Effector memory CD4-positive, alpha-beta T cell (primary cell): ENCODE data around the gene PSMC1.
"Not testable (repeated sequence)": the region's sequence is repeated elsewhere in the genome, so short reads cannot be mapped to it uniquely, and the experiment has no call there.

Experiments
- DNase-seq, 3 donors: peaks; one replicate each; pipeline ENCODE4 v3.0.0-alpha.2; 2020
- H3K27ac ChIP-seq: 2 replicates; pipeline ENCODE4 v1.7.0; 2013; ENCODE audit warnings: mild to moderate bottlenecking, low read length, moderate library complexity; ENCODE audit not compliant: insufficient read depth, poor library complexity, severe bottlenecking
- H3K27me3 ChIP-seq: replicated peaks from 2 replicates; pipeline ENCODE4 v1.7.0; 2013; ENCODE audit warnings: mild to moderate bottlenecking, low read length; ENCODE audit not compliant: insufficient read depth, control insufficient read depth, poor library complexity, severe bottlenecking
- H3K36me3 ChIP-seq: 2 replicates; pipeline ENCODE4 v1.7.0; 2013; ENCODE audit warnings: mild to moderate bottlenecking, low read length, moderate library complexity; ENCODE audit not compliant: control insufficient read depth, insufficient read depth
- H3K4me1 ChIP-seq: 2 replicates; pipeline ENCODE4 v1.7.0; 2013; ENCODE audit warnings: low read length, mild to moderate bottlenecking; ENCODE audit not compliant: control insufficient read depth, insufficient read depth, poor library complexity, severe bottlenecking
- H3K4me3 ChIP-seq: 2 replicates; pipeline ENCODE4 v1.7.0; 2013; ENCODE audit warnings: low read length, low read depth, mild to moderate bottlenecking; ENCODE audit not compliant: insufficient read depth, poor library complexity, severe bottlenecking
- H3K9me3 ChIP-seq: 2 replicates; pipeline ENCODE4 v1.7.0; 2013; ENCODE audit warnings: mild to moderate bottlenecking, low read length, moderate library complexity; ENCODE audit not compliant: control insufficient read depth
- total RNA-seq, 3 donors: gene quantifications; one replicate each; lab custom pipeline; 2026; lab: John Stamatoyannopoulos, UW

PSMC1 gene
- 33.9 to 54.6 (median 53.1) reads per million in 3 donors for total RNA-seq

DNA sequence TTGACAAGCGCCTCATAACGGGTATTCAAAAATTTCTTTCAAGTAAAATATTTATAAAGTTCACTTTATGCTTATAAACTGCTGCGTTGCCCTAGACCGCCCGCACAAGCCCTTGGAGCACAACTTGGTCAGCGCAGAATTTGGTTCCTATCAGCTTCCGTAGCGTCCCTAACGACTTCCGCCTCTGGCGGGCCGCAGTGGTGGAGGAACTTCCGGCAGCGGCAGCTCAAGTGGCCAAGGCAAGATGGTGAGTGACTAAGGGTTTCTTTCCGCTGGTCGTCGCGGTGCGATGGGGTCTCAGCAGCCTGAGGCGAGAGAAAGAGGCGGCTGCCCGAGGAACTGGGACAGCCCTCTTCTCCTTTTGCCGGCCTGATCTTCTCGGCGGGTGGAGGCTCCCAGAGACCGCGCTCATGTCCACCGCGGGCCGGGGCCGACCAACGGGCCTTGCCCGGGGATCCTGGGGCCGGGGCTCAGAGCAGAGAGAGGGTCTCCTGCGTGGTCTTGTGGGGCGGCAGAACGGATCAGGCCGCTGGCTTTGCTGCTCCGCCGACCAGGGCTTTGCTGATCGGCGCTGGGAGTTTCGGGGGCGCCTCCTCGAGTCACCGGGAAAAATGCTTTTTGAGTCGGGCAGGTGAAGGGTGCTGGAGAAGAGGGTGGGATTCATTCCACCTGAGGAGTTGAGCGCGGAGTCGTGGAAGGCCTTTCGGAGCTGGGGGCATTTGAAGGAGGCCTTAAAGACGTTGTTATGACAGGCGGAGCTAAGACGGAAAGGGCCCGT lies at the start of gene PSMC1:
TSS of gene PSMC1 (plus strand) at position 200 of the 778 bp plus-strand sequence. CDS start at position 245, 45 bp downstream.
- Histone ChIP-seq H3K27me3 (no peaks in the 10 kb centered on the region), H3K4me1 (peaks cover 13% of the 10 kb centered on the region), H3K27ac (peak within 1 kb of the TSS; percentile 80), H3K9me3 (no peaks in the 10 kb centered on the region), H3K36me3 (peaks cover 26% of the 10 kb centered on the region), H3K4me3 (peak within 1 kb of the TSS; percentile 93)
- peak; percentile 69 to 81 (median 71) for DNase-seq

GRCh38 chr14:90213099-90213748 lies 43.1 kb upstream of the PSMC1 start:
- no peak overlapping the region for H3K4me3 ChIP-seq
- peaks cover 1% of the 10 kb centered on the region for H3K27me3 ChIP-seq
- no peaks in the 10 kb centered on the region for H3K4me1 ChIP-seq
- no peak for DNase-seq
- H3K27ac ChIP-seq, result no peak overlapping the region
- no peaks in the 10 kb centered on the region for H3K36me3 ChIP-seq
- H3K9me3 ChIP-seq, result no peaks in the 10 kb centered on the region

- H3K27me3 ChIP-seq, result no peaks in the 10 kb centered on the region
- H3K36me3 ChIP-seq, result no peaks in the 10 kb centered on the region
- H3K4me1 ChIP-seq, result no peaks in the 10 kb centered on the region
- no peaks in the 10 kb centered on the region for H3K9me3 ChIP-seq
- H3K4me3 ChIP-seq, result no peak overlapping the region
- H3K27ac ChIP-seq, result no peak overlapping the region
- DNase-seq, result no peak
Observed at GRCh38 chr14:90228478-90228877, 27.9 kb upstream of the PSMC1 start.

DNA sequence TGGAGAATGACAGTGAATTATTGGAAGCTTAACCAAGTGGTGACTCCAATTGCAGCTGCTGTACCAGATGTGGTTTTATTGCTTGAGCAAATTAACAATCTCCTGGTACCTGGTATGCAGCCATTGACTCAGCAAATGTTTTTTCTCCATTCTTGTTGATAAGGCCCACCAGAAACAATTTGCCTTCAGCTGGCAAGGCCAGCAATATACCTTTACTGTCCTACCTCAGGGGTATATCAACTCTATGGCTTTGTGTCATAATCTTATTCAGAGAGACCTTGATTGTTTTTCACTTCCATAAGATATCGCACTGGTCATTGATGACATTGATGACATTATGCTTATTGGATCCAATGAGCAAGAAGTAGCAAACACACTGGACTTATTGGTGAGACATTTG lies 26.4 kb upstream of the PSMC1 start:
- not testable (repeated sequence) for H3K36me3 ChIP-seq, H3K9me3 ChIP-seq, DNase-seq, H3K27me3 ChIP-seq, H3K27ac ChIP-seq, H3K4me1 ChIP-seq, H3K4me3 ChIP-seq

DNA sequence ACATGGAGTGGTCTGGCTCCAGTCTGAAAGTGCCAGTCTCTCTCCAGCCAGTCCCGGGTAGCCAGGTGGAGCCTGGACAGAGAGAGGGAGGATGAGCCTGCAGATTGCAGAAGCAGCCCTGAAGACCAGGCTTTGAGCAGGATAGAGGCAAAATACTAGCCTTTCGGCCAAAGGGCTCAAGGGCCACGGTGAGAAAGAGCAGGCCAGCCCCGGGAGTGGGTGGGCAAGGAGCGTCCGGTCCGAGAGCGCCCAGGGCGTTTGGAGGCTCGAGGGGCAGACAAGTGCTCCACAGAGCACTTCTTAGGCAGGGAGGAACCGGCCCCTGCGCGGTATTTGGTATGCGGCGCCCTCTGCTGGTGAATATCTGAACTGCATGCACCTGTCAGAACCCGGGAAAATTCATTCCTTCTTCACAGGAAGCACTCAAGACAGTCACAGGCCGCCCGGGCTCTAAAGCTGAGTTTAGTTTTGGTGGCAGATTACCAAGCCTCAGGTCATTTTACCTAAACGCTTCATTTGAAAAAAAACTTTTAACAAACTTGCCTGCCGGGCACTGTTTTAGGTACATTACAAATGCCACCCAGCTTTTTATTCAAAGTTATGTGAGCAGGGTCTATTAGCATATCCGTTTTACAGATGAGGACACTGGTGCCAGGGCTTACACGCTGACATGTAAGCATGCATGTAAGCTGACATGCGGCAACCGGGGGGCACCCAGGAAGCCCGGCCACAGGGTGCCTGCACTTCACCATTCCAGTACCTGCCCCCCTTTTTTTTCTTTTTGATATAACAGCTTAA lies 21.0 kb upstream of the PSMC1 start:
- peaks cover 24% of the 10 kb centered on the region for H3K9me3 ChIP-seq
- H3K4me1 ChIP-seq, result no peaks in the 10 kb centered on the region
- DNase-seq, result peak; percentile 19 to 38 (median 20)
- peaks cover 6% of the 10 kb centered on the region for H3K27me3 ChIP-seq
- H3K27ac ChIP-seq, result no peak overlapping the region
- no peak overlapping the region for H3K4me3 ChIP-seq
- H3K36me3 ChIP-seq, result no peaks in the 10 kb centered on the region

DNA sequence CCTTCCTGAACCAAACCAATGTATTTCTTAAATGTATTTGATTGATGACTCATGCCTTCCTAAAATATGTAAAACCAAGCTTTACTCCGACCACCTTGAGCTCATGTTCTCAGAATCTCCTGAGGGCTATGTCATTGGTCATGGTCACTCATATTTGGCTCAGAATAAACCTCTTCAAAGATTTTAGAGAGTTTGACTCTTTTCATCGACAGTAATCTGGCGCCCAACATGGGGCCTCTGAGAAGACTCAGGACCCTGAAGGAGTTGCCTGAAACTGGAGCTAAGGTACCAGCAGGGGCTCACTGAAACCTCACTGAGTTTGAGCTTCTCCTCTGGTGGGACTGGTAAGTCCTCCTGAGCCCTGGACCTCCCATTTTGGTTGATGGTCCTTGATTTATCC lies 17.2 kb upstream of the PSMC1 start:
- no peak overlapping the region for H3K4me3 ChIP-seq
- no peak overlapping the region for H3K27ac ChIP-seq
- DNase-seq, result no peak
- H3K9me3 ChIP-seq, result peaks cover 24% of the 10 kb centered on the region
- peaks cover 6% of the 10 kb centered on the region for H3K27me3 ChIP-seq
- H3K36me3 ChIP-seq, result no peaks in the 10 kb centered on the region
- H3K4me1 ChIP-seq, result no peaks in the 10 kb centered on the region

DNA sequence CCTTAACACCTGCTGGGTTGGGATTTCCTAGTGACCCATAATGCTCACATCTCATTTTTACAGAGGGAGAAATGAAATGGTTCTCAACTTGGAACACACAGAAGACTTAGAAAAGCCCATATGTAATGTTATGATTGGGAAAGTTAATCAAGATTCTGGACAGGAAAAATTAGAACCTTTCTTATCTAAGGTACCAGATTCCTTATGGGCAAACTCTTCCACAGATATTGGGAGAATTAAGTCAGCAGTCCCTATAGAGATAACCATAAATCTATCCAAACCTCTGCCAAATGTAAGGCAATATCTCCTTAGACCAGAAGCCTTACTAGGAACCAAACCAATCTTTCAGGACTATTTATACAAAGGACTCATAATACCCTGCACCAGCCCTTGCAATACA lies 13.9 kb upstream of the PSMC1 start:
- H3K36me3 ChIP-seq, result no peaks in the 10 kb centered on the region
- no peak overlapping the region for H3K4me3 ChIP-seq
- no peaks in the 10 kb centered on the region for H3K4me1 ChIP-seq
- no peaks in the 10 kb centered on the region for H3K27me3 ChIP-seq
- H3K27ac ChIP-seq, result no peak overlapping the region
- no peak for DNase-seq
- H3K9me3 ChIP-seq, result peaks cover 20% of the 10 kb centered on the region

GRCh38 chr14:90246936-90247335 lies 9.4 kb upstream of the PSMC1 start:
- Histone ChIP-seq H3K36me3 (no peaks in the 10 kb centered on the region), H3K4me3 (no peak overlapping the region), H3K27ac (no peak overlapping the region), H3K27me3 (no peaks in the 10 kb centered on the region), H3K4me1 (no peaks in the 10 kb centered on the region), H3K9me3 (no peaks in the 10 kb centered on the region)
- no peak for DNase-seq

DNA sequence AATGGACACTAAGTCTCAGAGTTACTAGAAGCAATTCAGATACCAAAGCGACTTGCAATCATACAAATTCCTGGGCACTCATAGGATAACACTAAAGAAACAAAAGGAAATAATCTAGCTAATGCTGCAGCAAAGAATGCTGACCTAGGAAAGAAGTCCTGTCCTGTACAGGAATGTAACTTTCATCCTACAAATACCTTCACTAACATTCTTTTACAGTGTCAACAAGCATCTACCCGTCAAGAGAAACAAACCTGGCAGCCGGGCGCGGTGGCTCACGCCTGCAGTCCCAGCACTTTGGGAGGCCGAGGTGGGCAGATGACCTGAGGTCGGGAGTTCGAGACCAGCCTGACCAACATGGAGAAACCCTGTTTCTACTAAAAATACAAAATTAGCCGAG lies 8.9 kb upstream of the PSMC1 start:
- H3K36me3 ChIP-seq, H3K27me3 ChIP-seq, H3K27ac ChIP-seq, H3K4me3 ChIP-seq, DNase-seq, H3K4me1 ChIP-seq, H3K9me3 ChIP-seq: not testable (repeated sequence)

- Histone ChIP-seq H3K27me3 (no peaks in the 10 kb centered on the region), H3K27ac (no peak overlapping the region), H3K4me3 (no peak overlapping the region), H3K4me1 (no peaks in the 10 kb centered on the region), H3K36me3 (no peaks in the 10 kb centered on the region), H3K9me3 (no peaks in the 10 kb centered on the region)
- DNase-seq, result no peak
Observed at GRCh38 chr14:90248594-90248993, 7.8 kb upstream of the PSMC1 start.
